Activated naive CD8-positive, alpha-beta T cell treated with anti-CD3 and anti-CD28 coated beads, Interleukin-2, amount 50 U/mL, for 24 hours (primary cell): ENCODE data around the gene NPAS1.

Experiments
- ATAC-seq: fragments of 150-1000 bp; cut with Tn5 transposase; one replicate; pipeline ENCODE4 v1.10.0; 2021
- DNase-seq: peaks from one replicate; pipeline ENCODE4 v3.0.0; 2021
- H3K27ac Mint-ChIP-seq: one replicate; pipeline ENCODE4 v1.8.0; 2021; ENCODE audit warnings: mild to moderate bottlenecking, mixed read lengths
- H3K27me3 Mint-ChIP-seq: one replicate; pipeline ENCODE4 v1.8.0; 2021; ENCODE audit warnings: mixed read lengths
- H3K36me3 Mint-ChIP-seq: one replicate; pipeline ENCODE4 v1.8.0; 2021; ENCODE audit warnings: low read depth, mixed read lengths
- H3K4me1 Mint-ChIP-seq: one replicate; pipeline ENCODE4 v1.8.0; 2021; ENCODE audit warnings: mixed read lengths
- H3K4me3 Mint-ChIP-seq: one replicate; pipeline ENCODE4 v1.8.0; 2021; ENCODE audit warnings: mild to moderate bottlenecking, moderate library complexity, mixed read lengths
- H3K9me3 Mint-ChIP-seq: one replicate; pipeline ENCODE4 v1.8.0; 2021; ENCODE audit warnings: mixed read lengths

The NPAS1 gene

DNA sequence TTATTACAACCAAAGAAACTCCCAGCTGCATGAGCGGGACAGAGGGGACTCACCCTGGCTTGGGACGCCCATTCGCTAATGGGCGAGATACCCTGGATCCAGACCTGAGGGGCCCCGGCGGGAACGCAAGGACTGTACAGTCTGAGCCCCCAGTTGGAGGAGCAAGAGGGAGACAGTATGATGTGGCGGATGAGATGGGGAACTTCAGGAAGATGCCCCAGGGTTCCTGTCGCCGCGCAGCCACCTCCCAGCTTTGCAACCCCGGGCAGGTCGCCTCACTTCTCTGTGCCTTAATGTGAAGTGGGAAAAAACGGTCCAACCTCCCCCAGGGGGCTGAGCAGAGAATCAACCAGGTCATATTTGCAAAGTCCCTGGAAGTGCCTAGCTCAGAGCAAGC lies 2.5 kb downstream of the NPAS1 start:
- ATAC-seq (no peak), DNase-seq (no peak)
- no peaks in the 10 kb centered on the region for H3K9me3 Mint-ChIP-seq
- no peaks in the 10 kb centered on the region for H3K36me3 Mint-ChIP-seq
- no peak overlapping the region for H3K27ac Mint-ChIP-seq
- peaks cover 63% of the 10 kb centered on the region for H3K27me3 Mint-ChIP-seq
- no peak overlapping the region for H3K4me3 Mint-ChIP-seq
- peaks cover 14% of the 10 kb centered on the region for H3K4me1 Mint-ChIP-seq

GRCh38 chr19:47022541-47023447 lies 3.2 kb downstream of the NPAS1 start:
- Mint-ChIP-seq H3K36me3 (no peaks in the 10 kb centered on the region), H3K27ac (no peak overlapping the region), H3K9me3 (no peaks in the 10 kb centered on the region), H3K4me3 (no peak overlapping the region), H3K4me1 (peaks cover 14% of the 10 kb centered on the region), H3K27me3 (peaks cover 68% of the 10 kb centered on the region)
- ATAC-seq (no peak), DNase-seq (no peak)

DNA sequence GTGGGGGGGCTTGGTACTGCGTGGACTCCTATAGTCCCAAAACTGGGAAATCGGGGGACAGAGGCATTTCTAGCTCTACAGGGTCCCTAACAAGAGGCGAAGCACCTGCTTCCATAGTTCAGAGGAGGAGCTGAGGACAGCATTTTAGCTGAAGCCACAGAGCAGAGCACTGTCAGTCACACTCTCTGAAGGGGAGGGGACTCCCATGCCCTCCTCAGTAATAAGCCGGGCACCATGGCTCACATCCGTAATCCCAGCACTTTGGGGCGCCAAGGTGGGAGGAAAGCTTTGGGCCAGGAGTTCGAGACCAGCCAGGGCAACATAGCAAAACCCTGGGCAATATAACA lies 3.8 kb downstream of the NPAS1 start:
- Mint-ChIP-seq H3K4me1 (peaks cover 14% of the 10 kb centered on the region), H3K27ac (no peak overlapping the region), H3K4me3 (no peak overlapping the region), H3K9me3 (no peaks in the 10 kb centered on the region), H3K27me3 (peaks cover 71% of the 10 kb centered on the region), H3K36me3 (no peaks in the 10 kb centered on the region)
- ATAC-seq (no peak), DNase-seq (no peak)

GRCh38 chr19:47024502-47024901 lies 4.9 kb downstream of the NPAS1 start:
- Mint-ChIP-seq H3K4me3 (no peak overlapping the region), H3K27ac (no peak overlapping the region), H3K27me3 (peaks cover 67% of the 10 kb centered on the region), H3K4me1 (peaks cover 10% of the 10 kb centered on the region), H3K36me3 (no peaks in the 10 kb centered on the region), H3K9me3 (no peaks in the 10 kb centered on the region)
- ATAC-seq (no peak), DNase-seq (no peak)

DNA sequence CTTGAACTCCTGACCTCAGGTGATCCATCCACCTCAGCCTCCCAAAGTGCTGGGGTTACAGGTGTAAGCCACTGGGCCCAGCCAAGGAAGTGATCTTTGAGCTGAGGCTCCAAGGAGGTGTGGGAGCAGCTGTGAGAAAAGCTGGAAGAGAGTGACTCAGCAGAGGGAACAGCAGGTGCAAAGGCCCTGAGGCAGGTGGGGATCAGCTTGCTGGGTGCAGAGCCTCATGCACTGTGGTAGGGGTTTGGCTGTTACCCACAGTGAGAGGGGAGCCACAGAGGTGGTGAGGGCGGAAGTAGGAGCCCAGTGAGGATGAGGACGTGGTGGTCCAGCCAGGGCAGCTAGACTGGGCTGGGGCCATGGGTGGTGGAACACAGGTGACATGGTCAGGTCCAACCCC lies 6.5 kb downstream of the NPAS1 start:
- peaks cover 69% of the 10 kb centered on the region for H3K27me3 Mint-ChIP-seq
- peaks cover 7% of the 10 kb centered on the region for H3K4me1 Mint-ChIP-seq
- DNase-seq = no peak
- no peak for ATAC-seq
- H3K27ac Mint-ChIP-seq = no peak overlapping the region
- no peaks in the 10 kb centered on the region for H3K36me3 Mint-ChIP-seq
- no peaks in the 10 kb centered on the region for H3K9me3 Mint-ChIP-seq
- no peak overlapping the region for H3K4me3 Mint-ChIP-seq

- ATAC-seq = no peak
- Mint-ChIP-seq H3K9me3 (no peaks in the 10 kb centered on the region), H3K4me1 (peaks cover 5% of the 10 kb centered on the region), H3K4me3 (no peak overlapping the region), H3K36me3 (no peaks in the 10 kb centered on the region), H3K27me3 (peaks cover 67% of the 10 kb centered on the region), H3K27ac (no peak overlapping the region)
- DNase-seq = no peak
Observed at GRCh38 chr19:47026889-47027288, 7.3 kb downstream of the NPAS1 start.

DNA sequence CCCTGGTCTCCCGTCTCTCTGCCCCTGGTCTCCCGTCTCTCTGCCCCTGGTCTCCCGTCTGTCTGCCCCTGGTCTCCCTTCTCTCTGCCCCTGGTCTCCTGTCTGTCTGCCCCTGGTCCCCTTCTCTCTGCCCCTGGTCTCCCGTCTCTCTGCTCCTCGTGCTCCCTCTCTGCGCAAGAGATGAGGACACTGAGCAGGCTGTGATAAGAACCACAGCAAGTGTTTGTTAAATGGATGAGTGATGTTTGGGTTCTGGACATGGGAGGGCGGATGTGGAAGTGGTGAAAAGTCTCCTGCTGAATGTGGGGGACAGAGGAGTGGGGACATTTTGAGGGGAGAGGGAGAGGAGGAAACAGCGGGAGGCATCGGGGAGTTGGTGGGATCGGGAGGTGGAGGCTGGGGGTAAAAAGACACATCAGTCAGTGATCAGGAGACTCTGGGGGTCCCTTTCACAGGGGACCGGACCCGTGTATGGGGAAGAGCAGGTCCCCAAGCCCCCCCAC lies 8.0 kb downstream of the NPAS1 start:
- H3K4me1 Mint-ChIP-seq = peaks cover 5% of the 10 kb centered on the region
- no peak for DNase-seq
- H3K27me3 Mint-ChIP-seq = peaks cover 63% of the 10 kb centered on the region
- H3K4me3 Mint-ChIP-seq = no peak overlapping the region
- ATAC-seq = no peak
- H3K9me3 Mint-ChIP-seq = no peaks in the 10 kb centered on the region
- H3K36me3 Mint-ChIP-seq = no peaks in the 10 kb centered on the region
- no peak overlapping the region for H3K27ac Mint-ChIP-seq

GRCh38 chr19:47028195-47028601 lies 8.6 kb downstream of the NPAS1 start:
- H3K9me3 Mint-ChIP-seq = no peaks in the 10 kb centered on the region
- peaks cover 3% of the 10 kb centered on the region for H3K4me1 Mint-ChIP-seq
- no peak overlapping the region for H3K27ac Mint-ChIP-seq
- no peak overlapping the region for H3K4me3 Mint-ChIP-seq
- peaks cover 58% of the 10 kb centered on the region for H3K27me3 Mint-ChIP-seq
- ATAC-seq (no peak), DNase-seq (no peak)
- no peaks in the 10 kb centered on the region for H3K36me3 Mint-ChIP-seq

GRCh38 chr19:47032171-47032811 lies 12.7 kb downstream of the NPAS1 start:
- DNase-seq = peak; percentile 61
- Mint-ChIP-seq H3K4me3 (no peak overlapping the region), H3K27me3 (peaks cover 35% of the 10 kb centered on the region), H3K4me1 (peaks cover 24% of the 10 kb centered on the region), H3K36me3 (peaks cover 3% of the 10 kb centered on the region), H3K9me3 (no peaks in the 10 kb centered on the region), H3K27ac (no peak overlapping the region)
- no peak for ATAC-seq

GRCh38 chr19:47035127-47036096 lies 15.8 kb downstream of the NPAS1 start:
- peaks cover 24% of the 10 kb centered on the region for H3K4me1 Mint-ChIP-seq
- peak overlapping the region; percentile 84 for H3K4me3 Mint-ChIP-seq
- H3K36me3 Mint-ChIP-seq = peaks cover 3% of the 10 kb centered on the region
- H3K27ac Mint-ChIP-seq = peak overlapping the region; percentile 88
- ATAC-seq = peak; percentile 93
- peaks cover 16% of the 10 kb centered on the region for H3K27me3 Mint-ChIP-seq
- DNase-seq = peak; percentile 98
- no peaks in the 10 kb centered on the region for H3K9me3 Mint-ChIP-seq

- DNase-seq (no peak), ATAC-seq (peak; percentile 8)
- H3K36me3 Mint-ChIP-seq = peaks cover 3% of the 10 kb centered on the region
- H3K4me3 Mint-ChIP-seq = peak overlapping the region; percentile 84
- H3K27me3 Mint-ChIP-seq = peaks cover 11% of the 10 kb centered on the region
- no peaks in the 10 kb centered on the region for H3K9me3 Mint-ChIP-seq
- H3K27ac Mint-ChIP-seq = peak overlapping the region; percentile 88
- peaks cover 22% of the 10 kb centered on the region for H3K4me1 Mint-ChIP-seq
Observed at GRCh38 chr19:47036097-47036651, 16.5 kb downstream of the NPAS1 start.

- Mint-ChIP-seq H3K4me3 (no peak overlapping the region), H3K36me3 (peaks cover 3% of the 10 kb centered on the region), H3K9me3 (no peaks in the 10 kb centered on the region), H3K27me3 (peaks cover 7% of the 10 kb centered on the region), H3K27ac (no peak overlapping the region), H3K4me1 (peaks cover 22% of the 10 kb centered on the region)
- ATAC-seq (no peak), DNase-seq (no peak)
Observed at GRCh38 chr19:47037766-47038165, 18.1 kb downstream of the NPAS1 start.

- no peak for DNase-seq
- Mint-ChIP-seq H3K27me3 (peaks cover 3% of the 10 kb centered on the region), H3K9me3 (no peaks in the 10 kb centered on the region)
Observed at GRCh38 chr19:47039239-47039874, 19.7 kb downstream of the NPAS1 start.

DNA sequence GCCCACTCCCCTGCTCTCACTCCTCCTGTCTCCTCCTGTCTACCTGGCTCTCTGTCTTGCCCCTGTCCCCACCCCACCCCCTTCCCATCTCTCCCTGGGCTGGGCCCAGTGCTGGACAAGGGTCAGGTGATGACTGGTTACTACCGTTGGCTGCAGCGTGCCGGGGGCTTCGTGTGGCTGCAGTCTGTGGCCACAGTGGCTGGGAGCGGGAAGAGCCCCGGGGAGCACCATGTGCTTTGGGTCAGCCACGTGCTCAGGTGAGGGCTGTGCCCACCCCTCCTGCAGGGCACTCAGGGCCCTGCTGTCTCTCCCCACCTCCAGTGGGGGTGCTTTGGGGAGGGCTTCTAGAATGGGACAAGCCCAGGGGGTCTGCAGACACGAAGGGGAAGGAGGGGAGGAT lies 21.2 kb downstream of the NPAS1 start:
- Mint-ChIP-seq H3K4me3 (no peak overlapping the region), H3K4me1 (peaks cover 7% of the 10 kb centered on the region)

More at GRCh38 chr19:47039239-47039874, 19.7 kb downstream of the NPAS1 start:
- no peak for ATAC-seq
- Mint-ChIP-seq H3K4me3 (no peak overlapping the region), H3K36me3 (peaks cover 3% of the 10 kb centered on the region), H3K4me1 (peaks cover 21% of the 10 kb centered on the region), H3K27ac (no peak overlapping the region)

More for the DNA sequence above, 21.2 kb downstream of the NPAS1 start:
- Mint-ChIP-seq H3K9me3 (no peaks in the 10 kb centered on the region), H3K27ac (no peak overlapping the region), H3K36me3 (no peaks in the 10 kb centered on the region), H3K27me3 (no peaks in the 10 kb centered on the region)
- ATAC-seq (no peak), DNase-seq (no peak)
